WERI-Rb-1 (cell line): Measurements from ENCODE around the gene KDM6A.

ENCODE experiments used
- DNase-seq: peaks from one replicate; pipeline ENCODE4 v3.0.0-alpha.2; 2020
- H3K27ac ChIP-seq: fragments of 250-450 bp; sonication (Bioruptor Pico); 2 replicates; pipeline ENCODE4 v1.5.1; 2020; ENCODE audit warnings: mild to moderate bottlenecking, moderate library complexity
- H3K27me3 ChIP-seq: fragments of 250-450 bp; sonication (Bioruptor Pico); 2 replicates; pipeline ENCODE4 v1.5.1; 2021; ENCODE audit warnings: mild to moderate bottlenecking, low read depth, moderate library complexity; ENCODE audit not compliant: insufficient read depth, severe bottlenecking
- H3K36me3 ChIP-seq: fragments of 250-450 bp; sonication (Bioruptor Pico); 2 replicates; pipeline ENCODE4 v1.5.1; 2020; ENCODE audit warnings: mild to moderate bottlenecking, moderate library complexity
- H3K4me3 ChIP-seq: 2 replicates; pipeline ENCODE4 v1.5.1; 2011; ENCODE audit warnings: low read depth, mild to moderate bottlenecking, control low read depth, low read length
- H3K9me3 ChIP-seq: fragments of 250-450 bp; sonication (Bioruptor Pico); 2 replicates; pipeline ENCODE4 v1.5.1; 2021; ENCODE audit warnings: mild to moderate bottlenecking, moderate library complexity; ENCODE audit not compliant: severe bottlenecking
- CTCF ChIP-seq: IDR thresholded peaks from 2 replicates; pipeline ENCODE4 v1.5.1; 2011; ENCODE audit warnings: low read depth, mild to moderate bottlenecking, control low read depth, inconsistent platforms, low read length

Gene KDM6A

GRCh38 chrX:45001048-45001447 is 128.1 kb downstream of the KDM6A start:
- DNase-seq = no peak
- Histone ChIP-seq H3K36me3 (no peaks in the 10 kb centered on the region), H3K27me3 (no peaks in the 10 kb centered on the region), H3K27ac (no peak overlapping the region), H3K4me3 (no peak overlapping the region), H3K9me3 (no peaks in the 10 kb centered on the region)
- no peak for TF ChIP-seq CTCF

DNA sequence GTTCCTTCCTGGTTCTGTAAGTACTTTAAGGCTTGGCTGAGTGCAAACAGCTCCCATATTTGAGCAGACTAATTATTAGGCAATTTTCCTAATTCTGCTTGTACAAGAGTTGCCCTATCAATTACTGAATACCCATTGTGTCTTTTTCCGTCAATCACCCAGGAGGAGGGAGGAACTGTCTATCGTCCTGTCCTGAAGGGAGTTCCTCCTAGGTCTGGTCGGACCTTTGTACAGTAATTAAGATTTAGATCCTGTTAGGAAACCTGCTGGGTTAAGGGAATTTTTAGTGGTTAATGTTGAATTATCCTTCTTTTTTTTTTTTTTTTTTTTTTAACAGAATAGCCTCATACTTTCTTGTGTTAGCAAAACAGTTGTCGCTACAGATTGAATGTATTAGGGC is 130.1 kb downstream of the KDM6A start:
- DNase-seq = no peak
- no peaks in the 10 kb centered on the region for H3K36me3 ChIP-seq
- H3K9me3 ChIP-seq = no peaks in the 10 kb centered on the region

GRCh38 chrX:45006002-45006800 is 133.2 kb downstream of the KDM6A start:
- no peak overlapping the region for H3K27ac ChIP-seq
- no peaks in the 10 kb centered on the region; the same call in 1 of the 2 replicates for H3K36me3 ChIP-seq
- no peak for DNase-seq
- no peaks in the 10 kb centered on the region for H3K27me3 ChIP-seq
- no peaks in the 10 kb centered on the region for H3K9me3 ChIP-seq
- H3K4me3 ChIP-seq = no peak overlapping the region
- TF ChIP-seq CTCF = no peak

More for the DNA sequence above, 130.1 kb downstream of the KDM6A start:
- Histone ChIP-seq H3K27me3 (no peaks in the 10 kb centered on the region), H3K4me3 (no peak overlapping the region), H3K27ac (no peak overlapping the region)
- TF ChIP-seq CTCF = no peak

DNA sequence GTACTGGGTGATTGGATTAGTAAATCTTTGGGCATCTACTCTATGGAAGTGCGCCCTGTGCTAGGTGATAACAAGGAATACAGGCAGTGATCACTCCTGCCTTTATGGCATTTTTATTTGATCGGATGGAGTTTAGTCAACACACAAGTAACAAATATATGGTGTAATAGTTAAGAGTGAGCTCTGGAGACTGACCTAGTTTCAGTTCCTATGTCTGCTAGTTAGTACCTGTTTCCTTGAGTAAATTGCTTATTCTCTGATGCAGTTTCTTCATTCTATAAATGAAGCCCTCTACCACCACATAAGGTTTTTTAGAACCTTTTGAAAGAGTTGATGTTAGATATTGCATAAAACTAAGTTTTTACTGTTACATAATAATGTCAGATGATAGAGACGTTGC is 134.6 kb downstream of the KDM6A start:
- DNase-seq = no peak
- Histone ChIP-seq H3K9me3 (no peaks in the 10 kb centered on the region), H3K4me3 (no peak overlapping the region), H3K27ac (no peak overlapping the region), H3K27me3 (no peaks in the 10 kb centered on the region), H3K36me3 (peaks cover 8% of the 10 kb centered on the region)
- no peak for TF ChIP-seq CTCF

DNA sequence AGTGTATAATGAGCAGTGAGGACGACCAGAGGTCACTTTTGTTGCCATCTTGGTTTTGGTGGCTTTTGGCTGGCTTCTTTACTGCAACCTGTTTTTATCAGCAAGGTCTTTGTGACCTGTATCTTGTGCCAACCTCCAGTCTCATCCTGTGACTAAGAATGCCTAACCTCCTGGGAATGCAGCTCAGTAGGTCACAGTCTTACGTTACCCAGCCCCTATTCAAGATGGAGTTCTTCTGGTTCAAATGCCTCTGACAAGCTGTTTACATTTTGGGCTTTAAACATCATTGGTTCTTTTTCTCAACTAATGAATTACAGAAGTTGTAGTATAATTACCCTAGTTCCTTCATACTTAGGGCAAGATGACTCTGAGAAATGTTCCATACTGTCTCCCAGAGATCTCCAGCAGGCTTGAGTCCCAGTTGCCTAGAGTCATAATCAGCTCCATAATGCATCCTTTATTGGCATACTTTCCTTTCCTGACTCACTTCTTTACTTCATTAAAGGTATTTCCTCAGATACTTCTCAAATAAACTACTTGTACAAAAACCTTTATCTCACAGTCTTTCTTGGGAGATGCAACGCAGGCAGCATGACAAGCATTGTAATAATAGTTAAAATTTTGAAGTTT is 136.5 kb downstream of the KDM6A start:
- Histone ChIP-seq H3K27me3 (no peaks in the 10 kb centered on the region), H3K4me3 (no peak overlapping the region), H3K9me3 (no peaks in the 10 kb centered on the region), H3K36me3 (peaks cover 8% of the 10 kb centered on the region), H3K27ac (no peak overlapping the region)
- TF ChIP-seq CTCF = no peak
- DNase-seq = no peak

DNA sequence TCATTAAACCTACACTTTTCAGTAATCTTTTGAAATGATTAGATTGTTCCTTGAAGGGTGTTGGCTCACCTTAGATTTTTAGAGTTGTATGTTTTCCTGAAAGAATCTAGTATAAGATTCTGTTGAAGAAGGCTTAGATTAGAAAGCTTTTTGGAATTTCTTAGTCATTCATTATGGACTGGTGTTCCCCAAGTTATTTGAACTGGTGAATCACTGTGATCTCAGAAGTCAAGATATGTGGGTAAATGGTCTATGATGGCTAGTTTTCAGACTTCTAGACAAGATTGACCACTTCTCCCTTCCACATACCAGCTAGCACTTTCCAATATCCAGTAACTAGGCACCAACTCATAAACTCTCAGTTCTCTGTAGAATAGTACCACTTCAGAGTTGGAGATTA is 138.1 kb downstream of the KDM6A start:
- no peak for TF ChIP-seq CTCF
- Histone ChIP-seq H3K4me3 (no peak overlapping the region), H3K27ac (no peak overlapping the region), H3K36me3 (peaks cover 8% of the 10 kb centered on the region), H3K9me3 (no peaks in the 10 kb centered on the region), H3K27me3 (no peaks in the 10 kb centered on the region)
- DNase-seq = no peak
